Cardiac fibroblast (primary cell): ENCODE results near the gene AOPEP.

Experiments used
- DNase-seq, 2 donors: peaks; one replicate each; pipeline versions ENCODE4 v3.0.0 to v3.0.0-alpha.2; 2010; ENCODE audit warnings: low read depth in 2 of 2
- H3K4me3 ChIP-seq, 2 donors: replicated peaks in 1 of 2; 1 replicate in 1 of 2; 2 replicates in 1 of 2; pipeline ENCODE4 v1.5.1; 2011; ENCODE audit warnings: low read depth in 2 of 2, low read length in 2 of 2, mild to moderate bottlenecking in 2 of 2, moderate library complexity in 1 of 2
- CTCF ChIP-seq: IDR thresholded peaks from one replicate; pipeline ENCODE4 v1.5.1; 2011; ENCODE audit warnings: low read depth, mild to moderate bottlenecking, low read length, inconsistent platforms

AOPEP gene

DNA sequence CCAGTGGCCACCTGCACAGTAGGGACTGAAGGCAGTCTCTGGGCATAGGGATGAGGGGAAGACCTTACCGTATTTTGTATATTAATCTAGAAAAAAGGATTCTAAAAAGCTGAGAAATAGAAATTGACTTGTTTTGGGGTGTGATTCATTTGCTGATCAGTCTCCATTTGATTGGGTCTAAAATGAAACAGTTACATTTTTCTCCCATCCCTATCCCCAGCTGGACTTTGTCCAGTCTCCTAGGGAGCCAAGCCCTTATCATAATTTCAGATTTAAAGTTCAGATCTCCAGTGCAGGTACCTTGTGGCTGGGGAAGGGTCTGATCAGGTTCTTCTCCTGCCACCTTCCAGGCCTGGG, 350.2 kb downstream of the AOPEP start:
- no peak overlapping the region for H3K4me3 ChIP-seq
- TF ChIP-seq CTCF, result no peak
- DNase-seq, result no peak

DNA sequence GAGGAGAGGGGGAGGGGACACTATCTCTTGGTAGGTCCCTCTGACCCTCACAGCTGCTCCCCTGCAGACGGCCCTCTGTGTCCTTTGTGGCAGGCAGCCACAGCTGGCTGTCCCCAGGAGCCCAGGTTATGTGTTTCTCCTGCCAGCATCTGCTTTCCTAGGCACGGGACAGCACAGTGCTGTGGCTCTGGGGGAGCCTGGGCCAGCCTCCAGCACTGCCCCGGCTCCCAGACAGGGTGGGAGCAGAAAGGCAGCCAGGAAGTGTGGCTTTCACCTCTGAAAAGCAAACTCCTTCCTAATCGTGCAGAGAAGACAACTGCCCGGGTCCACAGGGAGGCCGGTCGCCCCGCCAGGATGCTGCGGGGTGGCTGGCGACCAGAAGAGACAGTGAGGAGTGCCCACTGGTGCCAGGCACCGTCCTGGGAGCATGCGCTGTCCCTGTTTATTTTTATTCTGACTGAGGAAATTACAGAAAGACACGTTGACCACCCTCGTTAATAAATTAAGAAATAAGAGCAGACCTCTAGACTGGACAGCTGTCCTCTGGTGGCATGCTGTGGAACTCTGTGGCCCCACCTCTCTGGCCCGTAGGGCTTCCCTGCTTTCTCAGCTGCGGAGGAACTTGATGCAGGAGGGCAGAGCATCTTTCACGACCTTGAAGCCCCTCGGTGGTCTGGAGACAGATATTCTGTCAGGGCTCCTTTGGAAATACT, 350.7 kb downstream of the AOPEP start:
- peak; percentile 13 for TF ChIP-seq CTCF
- no peak overlapping the region for H3K4me3 ChIP-seq
- no peak for DNase-seq

DNA sequence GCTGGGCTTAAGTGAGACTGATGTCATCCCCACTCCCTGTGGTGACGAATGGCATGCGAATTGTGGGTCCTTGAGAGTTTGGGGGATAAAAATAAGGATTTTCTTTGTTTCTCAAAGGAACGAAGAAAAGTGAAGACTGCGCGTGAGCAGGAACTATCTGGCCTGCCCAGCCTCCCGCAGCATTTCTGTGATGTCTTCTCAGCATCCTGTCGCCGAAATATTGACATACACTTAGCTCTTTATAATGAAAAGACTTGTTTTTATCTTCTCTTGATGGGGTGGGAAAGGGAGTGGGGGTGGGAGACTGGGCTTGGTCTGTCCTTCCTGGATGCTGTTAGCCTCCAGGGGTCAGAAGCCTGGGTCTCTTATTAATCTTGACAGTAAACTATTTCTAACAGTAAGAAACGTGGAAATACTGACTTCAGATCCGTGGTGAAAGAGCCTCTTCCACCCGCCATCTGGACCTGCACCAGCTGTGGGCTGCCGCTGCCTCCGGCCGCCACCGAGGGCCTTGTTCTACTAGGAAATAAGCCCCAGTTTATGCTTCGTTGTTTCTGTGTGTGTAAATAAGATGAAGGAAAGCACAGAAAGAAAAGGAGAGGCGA, 351.4 kb downstream of the AOPEP start:
- DNase-seq, result no peak
- no peak for TF ChIP-seq CTCF
- H3K4me3 ChIP-seq, result no peak overlapping the region

DNA sequence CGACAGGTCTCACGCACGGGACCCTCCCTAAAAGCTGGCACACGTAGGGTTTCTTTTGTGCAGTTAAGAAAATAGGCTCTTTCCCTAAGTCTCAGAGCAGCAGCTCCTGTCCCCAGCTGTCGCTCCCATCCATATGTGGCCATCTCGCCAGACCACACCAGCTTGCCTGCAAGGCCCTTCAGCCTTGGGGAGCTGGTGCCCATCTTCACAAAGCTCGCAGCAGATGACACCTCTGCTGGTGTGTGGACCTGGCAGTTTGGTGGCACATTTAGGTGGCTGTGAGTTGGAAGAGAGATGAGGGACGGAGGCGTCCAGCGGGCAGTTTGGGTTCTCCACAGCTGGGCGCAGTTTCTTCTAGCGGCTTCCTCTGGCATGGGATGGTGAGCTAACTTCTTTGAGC, 352.0 kb downstream of the AOPEP start:
- no peak for TF ChIP-seq CTCF
- DNase-seq, result no peak
- H3K4me3 ChIP-seq, result no peak overlapping the region

- H3K4me3 ChIP-seq, result no peak overlapping the region
- no peak for TF ChIP-seq CTCF
- DNase-seq, result no peak
Measured at GRCh38 chr9:95078939-95079338, 352.4 kb downstream of the AOPEP start.

- H3K4me3 ChIP-seq, result no peak overlapping the region
- no peak for TF ChIP-seq CTCF
- no peak for DNase-seq
Measured at GRCh38 chr9:95079461-95079860, 353.0 kb downstream of the AOPEP start.
